ENCODE data around the gene PHLPP2. TPM values are rescaled to one million over a fixed set of nuclear protein-coding genes. Genes with fewer than 3 reads are reported as not detected.

The PHLPP2 gene
- total RNA-seq, 2 donors from 2014 or later = 8.7 to 9.4 TPM

- Mint-ChIP-seq H3K9me3 (no peaks in the 10 kb centered on the region), H3K36me3 (ENCODE audit: low read depth) (peaks cover 86% of the 10 kb centered on the region), H3K4me3 (no peak overlapping the region), H3K27me3 (no peaks in the 10 kb centered on the region), H3K27ac (no peak overlapping the region), H3K4me1 (no peaks in the 10 kb centered on the region)
- ATAC-seq (replicated peaks) = no peak
Measured at GRCh38 chr16:71670537-71670936, 54.0 kb downstream of the PHLPP2 start.

DNA sequence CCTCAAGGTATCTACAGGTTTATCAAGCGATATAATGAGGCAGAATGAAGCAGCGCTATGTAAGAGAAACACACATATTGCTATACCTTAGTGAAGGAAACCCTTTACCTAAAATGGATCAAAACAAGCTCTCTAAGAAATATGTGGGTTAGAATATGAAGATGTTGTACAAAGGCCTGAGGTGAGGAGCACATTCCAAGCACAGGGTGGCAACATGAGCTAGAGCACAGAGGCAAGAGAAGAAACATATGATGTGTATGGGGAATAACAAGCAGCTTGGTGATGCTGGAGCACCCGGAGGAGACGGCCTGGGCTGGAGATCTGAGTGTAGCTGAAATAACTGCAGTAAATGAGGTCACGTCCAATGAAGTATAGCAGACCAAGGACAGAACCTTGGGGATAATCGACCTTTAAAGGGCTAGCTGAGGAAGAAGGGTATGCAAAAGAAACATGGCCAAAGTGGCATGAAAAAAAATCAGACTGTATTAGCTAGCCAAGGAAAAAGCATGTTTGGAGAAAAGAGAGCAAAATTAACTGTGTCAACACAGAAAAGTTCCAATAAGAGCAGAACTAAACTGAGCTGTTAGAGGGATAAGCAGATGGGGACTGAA is 54.5 kb downstream of the PHLPP2 start:
- peaks cover 86% of the 10 kb centered on the region for H3K36me3 Mint-ChIP-seq (ENCODE audit: low read depth)
- H3K27ac Mint-ChIP-seq = peak overlapping the region; percentile 8
- no peaks in the 10 kb centered on the region for H3K4me1 Mint-ChIP-seq
- no peak for ATAC-seq (replicated peaks)
- no peaks in the 10 kb centered on the region for H3K27me3 Mint-ChIP-seq
- H3K9me3 Mint-ChIP-seq = no peaks in the 10 kb centered on the region
- no peak overlapping the region for H3K4me3 Mint-ChIP-seq

GRCh38 chr16:71666928-71667707 is 57.4 kb downstream of the PHLPP2 start:
- Mint-ChIP-seq H3K27ac (peak overlapping the region; percentile 4), H3K9me3 (no peaks in the 10 kb centered on the region), H3K4me3 (no peak overlapping the region), H3K27me3 (no peaks in the 10 kb centered on the region), H3K4me1 (no peaks in the 10 kb centered on the region), H3K36me3 (ENCODE audit: low read depth) (peaks cover 88% of the 10 kb centered on the region)
- no peak for ATAC-seq (replicated peaks)

- Mint-ChIP-seq H3K27ac (no peak overlapping the region), H3K4me3 (no peak overlapping the region), H3K36me3 (ENCODE audit: low read depth) (peaks cover 82% of the 10 kb centered on the region), H3K9me3 (no peaks in the 10 kb centered on the region), H3K27me3 (no peaks in the 10 kb centered on the region), H3K4me1 (no peaks in the 10 kb centered on the region)
- ATAC-seq (replicated peaks) = no peak
Measured at GRCh38 chr16:71666264-71666663, 58.2 kb downstream of the PHLPP2 start.

DNA sequence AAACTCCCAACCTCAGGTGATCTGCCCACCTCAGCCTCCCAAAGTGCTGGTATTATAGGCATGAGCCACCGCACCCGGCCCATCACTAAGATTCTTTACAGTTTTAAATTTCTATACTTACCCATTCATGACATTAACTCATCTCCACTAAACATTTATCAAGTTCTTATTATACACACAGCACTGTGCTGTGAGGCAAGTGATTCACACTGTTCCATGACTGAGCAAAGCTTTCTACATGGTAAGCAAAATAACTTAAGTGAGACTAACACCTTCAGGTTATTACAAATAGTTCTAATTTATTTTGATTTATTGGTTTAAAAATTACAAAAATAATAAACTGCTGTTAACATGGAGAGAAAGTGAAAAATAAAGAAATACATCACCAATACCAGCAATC is 65.0 kb downstream of the PHLPP2 start:
- H3K9me3 Mint-ChIP-seq = no peaks in the 10 kb centered on the region
- ATAC-seq (replicated peaks) = no peak
- H3K27me3 Mint-ChIP-seq = no peaks in the 10 kb centered on the region
- H3K27ac Mint-ChIP-seq = no peak overlapping the region
- H3K4me1 Mint-ChIP-seq = no peaks in the 10 kb centered on the region
- no peak overlapping the region for H3K4me3 Mint-ChIP-seq
- H3K36me3 Mint-ChIP-seq (ENCODE audit: low read depth) = peaks cover 64% of the 10 kb centered on the region

DNA sequence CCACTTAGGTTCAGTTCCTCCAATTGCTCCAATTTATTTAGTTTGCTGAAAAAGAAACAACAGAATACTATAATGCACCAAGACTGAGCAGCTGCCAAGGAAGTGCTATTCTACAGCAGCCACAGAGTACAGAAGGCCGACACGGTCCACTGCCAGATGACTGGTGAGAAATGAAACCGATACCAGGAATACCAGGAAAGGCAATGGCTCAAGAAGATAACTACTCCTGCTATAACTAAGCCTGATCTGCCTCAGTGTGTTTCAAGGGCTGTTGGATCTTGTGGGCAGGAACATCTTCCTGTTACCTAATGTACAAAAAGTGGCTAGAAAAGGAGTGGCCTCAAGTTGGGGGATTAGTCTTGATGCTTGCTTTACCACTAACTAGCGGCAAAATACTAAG is 65.7 kb downstream of the PHLPP2 start:
- Mint-ChIP-seq H3K27me3 (no peaks in the 10 kb centered on the region), H3K36me3 (ENCODE audit: low read depth) (peaks cover 63% of the 10 kb centered on the region), H3K4me3 (no peak overlapping the region)

DNA sequence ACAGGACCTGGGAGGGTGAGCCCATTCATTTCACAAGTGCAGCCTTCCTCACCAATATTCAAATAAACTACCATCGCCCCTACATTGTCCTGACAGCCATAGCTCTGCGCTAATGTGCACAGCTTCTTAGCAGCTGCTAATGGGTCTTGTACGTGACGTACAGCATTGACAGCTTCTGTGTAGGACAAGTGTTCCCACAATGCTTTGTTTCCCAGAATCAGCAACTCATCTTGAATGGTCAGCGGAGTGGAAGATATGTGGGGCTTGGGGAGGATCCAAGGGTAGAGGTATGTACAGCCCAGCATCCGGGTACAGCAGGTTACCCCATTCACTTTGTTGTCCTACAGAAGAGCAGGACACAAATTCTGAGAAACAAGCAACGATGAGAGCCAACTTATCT is 74.8 kb downstream of the PHLPP2 start:
- H3K27me3 Mint-ChIP-seq = no peaks in the 10 kb centered on the region
- H3K9me3 Mint-ChIP-seq = no peaks in the 10 kb centered on the region
- no peaks in the 10 kb centered on the region for H3K4me1 Mint-ChIP-seq
- H3K36me3 Mint-ChIP-seq (ENCODE audit: low read depth) = peaks cover 80% of the 10 kb centered on the region
- no peak for ATAC-seq (replicated peaks)
- no peak overlapping the region for H3K27ac Mint-ChIP-seq
- no peak overlapping the region for H3K4me3 Mint-ChIP-seq

More for the DNA sequence above, 65.7 kb downstream of the PHLPP2 start:
- peak overlapping the region; percentile 13 for H3K27ac Mint-ChIP-seq
- no peaks in the 10 kb centered on the region for H3K4me1 Mint-ChIP-seq
- ATAC-seq (replicated peaks) = no peak
- H3K9me3 Mint-ChIP-seq = no peaks in the 10 kb centered on the region

DNA sequence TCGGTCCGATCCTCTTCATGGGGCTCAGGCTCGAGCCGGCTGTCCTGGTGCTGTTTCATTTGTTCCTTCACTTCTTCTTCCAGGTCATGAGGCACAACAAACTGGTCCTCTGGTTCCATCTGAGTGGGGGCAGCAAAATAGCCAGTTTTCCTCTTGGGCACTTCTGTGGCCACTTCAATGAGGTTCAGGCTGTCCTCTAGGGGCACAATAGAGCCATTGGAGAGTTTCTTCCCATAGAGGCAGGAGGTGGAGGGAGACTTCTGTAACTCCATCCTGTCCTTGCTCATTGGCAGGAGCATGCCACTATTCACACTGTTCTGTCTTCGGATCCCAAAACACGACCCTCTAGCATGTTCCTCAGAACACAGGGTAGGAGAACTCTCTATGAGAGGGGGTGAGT is 75.6 kb downstream of the PHLPP2 start:
- no peaks in the 10 kb centered on the region for H3K4me1 Mint-ChIP-seq
- H3K36me3 Mint-ChIP-seq (ENCODE audit: low read depth) = peaks cover 73% of the 10 kb centered on the region
- no peak for ATAC-seq (replicated peaks)
- no peaks in the 10 kb centered on the region for H3K27me3 Mint-ChIP-seq
- no peak overlapping the region for H3K4me3 Mint-ChIP-seq
- H3K9me3 Mint-ChIP-seq = no peaks in the 10 kb centered on the region
- H3K27ac Mint-ChIP-seq = no peak overlapping the region

DNA sequence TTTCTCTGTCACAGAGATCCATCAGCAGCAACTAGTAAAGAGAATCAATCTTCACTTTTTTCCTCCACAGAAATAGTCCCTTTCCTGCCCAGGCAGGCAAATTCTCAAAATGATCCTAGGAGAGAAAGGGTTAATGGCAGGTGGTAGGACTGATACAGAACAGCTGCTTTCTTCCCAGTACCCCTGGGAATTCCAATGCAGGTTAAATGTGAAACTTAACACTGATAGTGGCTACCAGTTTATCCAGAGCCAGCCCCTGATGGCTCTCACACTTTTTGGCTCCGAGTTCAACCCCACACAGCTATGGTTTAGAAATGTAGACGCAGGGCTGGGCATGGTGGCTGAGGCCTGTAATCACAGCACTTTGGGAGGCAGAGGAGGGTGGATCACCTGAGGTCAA is 76.3 kb downstream of the PHLPP2 start:
- H3K9me3 Mint-ChIP-seq = no peaks in the 10 kb centered on the region
- peaks cover 65% of the 10 kb centered on the region for H3K36me3 Mint-ChIP-seq (ENCODE audit: low read depth)
- H3K4me3 Mint-ChIP-seq = no peak overlapping the region
- ATAC-seq (replicated peaks) = no peak
- H3K4me1 Mint-ChIP-seq = no peaks in the 10 kb centered on the region
- no peaks in the 10 kb centered on the region for H3K27me3 Mint-ChIP-seq
- H3K27ac Mint-ChIP-seq = no peak overlapping the region

DNA sequence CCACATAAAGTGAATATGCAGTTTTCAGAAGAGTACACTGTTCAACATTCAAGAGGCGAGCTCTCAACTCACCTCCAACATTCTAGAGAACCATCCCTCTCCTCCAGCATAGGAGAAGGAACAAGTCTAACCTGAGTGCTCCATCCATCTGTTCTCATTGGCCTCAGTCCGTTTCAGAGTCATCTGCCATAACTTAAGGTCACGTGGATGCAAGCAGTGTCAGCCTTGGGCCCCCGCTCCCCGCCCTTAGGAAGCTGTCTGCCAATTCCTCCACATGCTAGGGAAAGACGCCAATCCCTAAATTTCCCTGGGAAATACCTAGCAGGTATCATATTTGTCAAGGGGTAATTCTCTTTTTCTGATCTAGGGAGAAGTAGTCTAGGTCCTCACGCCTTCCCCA is 77.1 kb downstream of the PHLPP2 start:
- Mint-ChIP-seq H3K4me1 (no peaks in the 10 kb centered on the region), H3K27ac (no peak overlapping the region), H3K9me3 (no peaks in the 10 kb centered on the region), H3K4me3 (no peak overlapping the region), H3K27me3 (no peaks in the 10 kb centered on the region), H3K36me3 (ENCODE audit: low read depth) (peaks cover 58% of the 10 kb centered on the region)
- no peak for ATAC-seq (replicated peaks)

DNA sequence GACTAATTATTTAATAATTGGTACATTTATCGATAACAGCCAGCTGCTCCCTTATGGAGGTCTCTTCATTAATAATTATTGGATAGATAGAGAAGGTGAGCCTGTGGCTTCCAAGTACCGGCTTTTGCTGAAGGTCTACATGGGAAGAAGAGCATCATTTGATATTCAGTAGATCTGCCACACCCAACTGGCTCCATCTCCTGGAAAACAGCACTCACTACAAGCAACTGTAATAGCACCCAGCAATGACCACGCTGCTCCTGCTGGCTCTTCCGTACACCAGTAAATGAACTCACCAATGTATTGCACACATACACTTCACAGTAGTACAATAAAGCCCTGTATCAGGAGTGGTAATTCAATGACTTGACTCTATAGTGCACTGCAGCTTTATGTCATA is 79.1 kb downstream of the PHLPP2 start:
- H3K4me1 Mint-ChIP-seq = no peaks in the 10 kb centered on the region
- no peaks in the 10 kb centered on the region for H3K9me3 Mint-ChIP-seq
- H3K27ac Mint-ChIP-seq = no peak overlapping the region
- ATAC-seq (replicated peaks) = no peak
- H3K36me3 Mint-ChIP-seq (ENCODE audit: low read depth) = peaks cover 39% of the 10 kb centered on the region
- no peak overlapping the region for H3K4me3 Mint-ChIP-seq
- H3K27me3 Mint-ChIP-seq = no peaks in the 10 kb centered on the region

- Mint-ChIP-seq H3K36me3 (ENCODE audit: low read depth) (peaks cover 4% of the 10 kb centered on the region), H3K4me1 (no peaks in the 10 kb centered on the region)
Measured at GRCh38 chr16:71637398-71637797, 87.1 kb downstream of the PHLPP2 start.

DNA sequence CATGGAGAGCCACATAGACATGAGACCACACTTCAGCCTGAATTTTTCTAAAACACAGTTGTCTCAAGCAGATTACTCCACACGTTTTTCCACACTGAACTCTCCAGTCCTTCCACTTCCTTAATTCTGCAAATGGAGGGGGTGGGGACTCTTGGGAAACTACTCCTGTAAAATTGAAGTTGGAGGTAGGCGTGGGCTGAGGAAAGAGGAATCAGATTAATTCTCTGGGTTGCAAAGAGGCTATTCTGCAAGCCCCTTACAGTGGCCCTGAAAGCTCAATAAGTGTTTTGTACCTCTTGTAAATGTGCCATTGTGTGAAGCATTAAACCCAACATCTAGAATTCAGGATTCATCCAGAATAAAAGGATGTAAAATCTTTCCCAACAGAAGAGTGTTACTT is 88.9 kb downstream of the PHLPP2 start:
- H3K4me3 Mint-ChIP-seq = no peak overlapping the region

More at GRCh38 chr16:71637398-71637797, 87.1 kb downstream of the PHLPP2 start:
- Mint-ChIP-seq H3K27ac (no peak overlapping the region), H3K9me3 (no peaks in the 10 kb centered on the region), H3K4me3 (no peak overlapping the region), H3K27me3 (no peaks in the 10 kb centered on the region)
- no peak for ATAC-seq (replicated peaks)

DNA sequence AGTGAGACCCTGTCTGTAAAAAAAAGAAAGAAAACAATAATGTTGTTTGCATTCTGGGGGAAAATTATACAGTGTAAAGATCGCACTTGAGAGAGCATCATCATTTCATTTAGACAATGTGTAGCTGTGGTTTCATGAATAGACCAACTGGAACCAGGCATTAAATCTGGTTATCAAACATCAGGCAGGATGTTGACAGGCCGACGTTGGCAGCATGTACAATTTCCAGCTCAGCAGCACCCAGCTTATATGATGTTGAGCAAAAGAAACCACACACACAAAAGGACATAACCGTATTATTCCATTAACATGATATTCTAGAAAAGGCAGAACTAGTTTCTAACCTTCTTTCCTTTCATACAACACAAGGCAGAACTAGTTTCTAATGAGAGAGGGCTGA is 92.7 kb downstream of the PHLPP2 start:
- Mint-ChIP-seq H3K27me3 (no peaks in the 10 kb centered on the region), H3K27ac (no peak overlapping the region), H3K9me3 (no peaks in the 10 kb centered on the region), H3K4me3 (no peak overlapping the region), H3K4me1 (no peaks in the 10 kb centered on the region), H3K36me3 (ENCODE audit: low read depth) (no peaks in the 10 kb centered on the region)
- ATAC-seq (replicated peaks) = no peak

More for the DNA sequence above, 88.9 kb downstream of the PHLPP2 start:
- H3K27ac Mint-ChIP-seq = no peak overlapping the region
- ATAC-seq (replicated peaks) = no peak
- no peaks in the 10 kb centered on the region for H3K9me3 Mint-ChIP-seq
- peaks cover 4% of the 10 kb centered on the region for H3K36me3 Mint-ChIP-seq (ENCODE audit: low read depth)
- H3K27me3 Mint-ChIP-seq = no peaks in the 10 kb centered on the region
- H3K4me1 Mint-ChIP-seq = no peaks in the 10 kb centered on the region

- H3K27ac Mint-ChIP-seq = no peak overlapping the region
- H3K9me3 Mint-ChIP-seq = no peaks in the 10 kb centered on the region
- no peaks in the 10 kb centered on the region for H3K27me3 Mint-ChIP-seq
- no peaks in the 10 kb centered on the region for H3K4me1 Mint-ChIP-seq
- ATAC-seq (replicated peaks) = no peak
- H3K4me3 Mint-ChIP-seq = no peak overlapping the region
- no peaks in the 10 kb centered on the region for H3K36me3 Mint-ChIP-seq (ENCODE audit: low read depth)
Measured at GRCh38 chr16:71630808-71631207, 93.7 kb downstream of the PHLPP2 start.
